Nephron progenitor cell (in vitro differentiated cells): ENCODE results near the gene CEACAM1.
"Not testable (repeated sequence)": the region's sequence is repeated elsewhere in the genome, so short reads cannot be mapped to it uniquely, and the experiment has no call there.

Source experiments
- DNase-seq: peaks from one replicate; pipeline ENCODE4 v3.0.0; 2021
- H3K27ac Mint-ChIP-seq: 2 replicates; pipeline ENCODE4 v1.8.0; 2021; ENCODE audit warnings: mild to moderate bottlenecking, moderate library complexity, mixed read lengths
- H3K27me3 Mint-ChIP-seq: 2 replicates; pipeline ENCODE4 v1.8.0; 2021; ENCODE audit warnings: mild to moderate bottlenecking, low read depth, mixed read lengths; ENCODE audit not compliant: poor library complexity
- H3K36me3 Mint-ChIP-seq: 2 replicates; pipeline ENCODE4 v1.8.0; 2021; ENCODE audit warnings: low read depth, mixed read lengths
- H3K4me1 Mint-ChIP-seq: 2 replicates; pipeline ENCODE4 v1.8.0; 2021; ENCODE audit warnings: mixed read lengths
- H3K4me3 Mint-ChIP-seq: 2 replicates; pipeline ENCODE4 v1.8.0; 2021; ENCODE audit warnings: mild to moderate bottlenecking, moderate library complexity, mixed read lengths
- H3K9me3 Mint-ChIP-seq: 2 replicates; pipeline ENCODE4 v1.8.0; 2021; ENCODE audit warnings: mild to moderate bottlenecking, moderate library complexity, mixed read lengths
- CTCF ChIP-seq: fragments of 200-600 bp; sonication (generic); IDR thresholded peaks from 2 replicates; pipeline ENCODE4 v1.5.0; 2021; ENCODE audit warnings: antibody characterized with exemption

CEACAM1 gene

GRCh38 chr19:42552086-42553065 is 24.1 kb upstream of the CEACAM1 start:
- Mint-ChIP-seq H3K4me1 (peaks cover 24% of the 10 kb centered on the region), H3K9me3 (peaks cover 35% of the 10 kb centered on the region), H3K27me3 (peaks cover 4% of the 10 kb centered on the region), H3K27ac (no peak overlapping the region), H3K4me3 (no peak overlapping the region), H3K36me3 (peaks cover 5% of the 10 kb centered on the region)
- no peak for TF ChIP-seq CTCF
- DNase-seq: no peak

GRCh38 chr19:42550521-42550920 is 22.2 kb upstream of the CEACAM1 start:
- not testable (repeated sequence) for H3K36me3 Mint-ChIP-seq, H3K4me1 Mint-ChIP-seq, H3K27me3 Mint-ChIP-seq, H3K4me3 Mint-ChIP-seq, H3K27ac Mint-ChIP-seq, DNase-seq
- peaks cover 30% of the 10 kb centered on the region for H3K9me3 Mint-ChIP-seq

GRCh38 chr19:42549067-42549466 is 20.8 kb upstream of the CEACAM1 start:
- H3K4me1 Mint-ChIP-seq, DNase-seq, H3K27me3 Mint-ChIP-seq, H3K27ac Mint-ChIP-seq, H3K4me3 Mint-ChIP-seq, H3K36me3 Mint-ChIP-seq: not testable (repeated sequence)
- H3K9me3 Mint-ChIP-seq: peaks cover 30% of the 10 kb centered on the region

GRCh38 chr19:42548552-42548951 is 20.3 kb upstream of the CEACAM1 start:
- Mint-ChIP-seq H3K27ac (no peak overlapping the region), H3K9me3 (peaks cover 30% of the 10 kb centered on the region), H3K4me1 (no peaks in the 10 kb centered on the region), H3K36me3 (peaks cover 4% of the 10 kb centered on the region), H3K4me3 (no peak overlapping the region), H3K27me3 (peaks cover 4% of the 10 kb centered on the region)
- no peak for DNase-seq
- TF ChIP-seq CTCF: no peak

- Mint-ChIP-seq H3K27me3 (peaks cover 4% of the 10 kb centered on the region), H3K9me3 (peaks cover 30% of the 10 kb centered on the region), H3K36me3 (peaks cover 4% of the 10 kb centered on the region), H3K4me1 (no peaks in the 10 kb centered on the region), H3K4me3 (no peak overlapping the region), H3K27ac (no peak overlapping the region)
- TF ChIP-seq CTCF: no peak
- no peak for DNase-seq
Observed at GRCh38 chr19:42547929-42548328, 19.6 kb upstream of the CEACAM1 start.

- TF ChIP-seq CTCF: no peak
- peaks cover 30% of the 10 kb centered on the region for H3K9me3 Mint-ChIP-seq
- H3K4me1 Mint-ChIP-seq: no peaks in the 10 kb centered on the region
- H3K4me3 Mint-ChIP-seq: no peak overlapping the region
- H3K36me3 Mint-ChIP-seq: peaks cover 4% of the 10 kb centered on the region
- H3K27ac Mint-ChIP-seq: no peak overlapping the region
- peaks cover 4% of the 10 kb centered on the region for H3K27me3 Mint-ChIP-seq
- DNase-seq: no peak
Observed at GRCh38 chr19:42546831-42547500, 18.7 kb upstream of the CEACAM1 start.
